GM19035 (cell line): ENCODE results near the gene MRTFA.
"Not testable (repeated sequence)": the region's sequence is repeated elsewhere in the genome, so short reads cannot be mapped to it uniquely, and the experiment has no call there.

Source experiments
- ATAC-seq: cut with Tn5 transposase; IDR thresholded peaks from one replicate; pipeline ENCODE4 v1.9.1; 2021; ENCODE audit not compliant: unreplicated experiment

The MRTFA gene

DNA sequence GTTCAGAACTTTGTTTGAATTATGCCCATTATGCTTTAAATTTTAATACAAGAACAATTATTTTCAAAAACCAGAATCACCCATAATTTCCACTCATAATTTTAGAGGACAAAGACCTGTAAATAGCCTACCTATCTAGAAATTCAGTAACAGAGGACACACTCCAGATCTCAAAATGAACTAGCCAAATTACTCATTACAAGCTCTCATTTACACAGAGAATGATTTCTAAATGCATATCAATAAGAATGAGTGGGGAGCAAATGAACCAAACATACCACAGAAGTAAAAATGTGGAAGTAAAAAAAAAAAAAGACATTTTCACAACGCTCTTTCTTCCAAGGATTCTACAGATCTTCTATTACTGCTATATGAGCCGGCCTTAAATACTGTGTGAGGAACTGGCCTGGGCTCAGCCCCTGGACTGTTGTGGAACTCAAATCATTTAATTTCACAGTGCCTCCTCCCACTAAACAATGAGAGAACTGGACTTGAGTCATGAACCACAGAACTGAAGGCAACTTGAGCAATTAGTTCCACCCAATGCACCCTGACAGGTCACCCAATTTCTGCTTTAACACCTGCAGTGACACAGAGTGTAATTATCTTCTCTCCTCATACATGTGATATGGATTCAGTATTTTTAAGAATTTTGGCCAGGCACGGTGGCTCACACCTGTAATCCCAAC, 8.0 kb downstream of the MRTFA start:
- no peak for ATAC-seq

DNA sequence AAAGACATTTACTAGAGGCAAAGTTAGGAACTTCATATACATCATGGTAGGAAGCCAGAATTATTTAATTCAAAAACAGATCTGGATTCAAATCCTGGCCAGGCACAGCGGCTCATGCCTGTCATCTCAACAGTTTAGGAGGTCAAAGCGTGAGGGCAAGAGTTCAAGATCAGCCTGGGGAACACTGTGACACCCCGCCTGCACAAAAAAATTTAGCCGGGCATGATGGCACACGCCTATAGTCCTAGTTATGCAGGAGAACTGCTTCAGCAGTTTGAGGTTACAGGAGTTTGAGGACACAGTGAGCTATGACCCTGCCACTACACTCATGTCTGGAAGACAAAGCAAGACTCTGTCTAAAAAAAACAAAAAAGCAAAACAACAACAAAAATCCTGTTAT, 8.9 kb downstream of the MRTFA start:
- no peak for ATAC-seq

DNA sequence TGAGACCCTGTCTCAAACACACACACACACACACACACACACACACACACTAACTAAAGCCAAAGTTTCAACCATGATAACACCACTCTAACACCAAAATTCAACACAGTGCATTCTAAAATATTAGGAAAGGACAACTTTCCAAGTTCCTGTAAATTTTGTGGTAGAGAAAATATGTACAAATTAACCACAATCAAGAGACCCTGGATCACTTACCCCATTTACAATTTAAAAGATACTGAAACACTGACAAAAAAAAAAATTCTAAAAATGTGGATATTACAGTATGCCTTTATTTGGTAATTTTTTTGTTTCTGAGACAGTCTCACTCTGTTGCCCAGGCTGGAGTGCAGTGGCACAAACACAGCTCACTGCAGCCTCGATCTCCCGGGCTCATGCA, 9.7 kb downstream of the MRTFA start:
- no peak for ATAC-seq

DNA sequence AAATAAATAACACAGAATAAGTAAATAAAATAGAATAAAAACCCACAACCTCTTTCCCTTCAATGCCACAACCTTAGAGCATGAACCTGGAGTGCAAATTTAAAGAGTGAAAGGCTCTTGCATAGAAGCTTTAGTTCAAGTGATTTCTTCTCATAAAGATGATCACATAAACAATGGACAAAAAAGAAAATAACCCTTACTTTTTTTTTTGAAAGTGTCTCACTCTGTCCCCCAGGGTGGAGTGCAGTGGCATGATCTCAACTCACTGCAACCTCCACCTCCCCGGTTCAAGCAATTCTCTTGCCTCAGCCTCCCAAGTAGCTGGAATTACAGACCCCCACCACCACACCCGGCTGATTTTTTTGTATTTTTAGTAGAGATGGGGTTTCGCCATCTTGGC, 10.7 kb downstream of the MRTFA start:
- not testable (repeated sequence) for ATAC-seq

DNA sequence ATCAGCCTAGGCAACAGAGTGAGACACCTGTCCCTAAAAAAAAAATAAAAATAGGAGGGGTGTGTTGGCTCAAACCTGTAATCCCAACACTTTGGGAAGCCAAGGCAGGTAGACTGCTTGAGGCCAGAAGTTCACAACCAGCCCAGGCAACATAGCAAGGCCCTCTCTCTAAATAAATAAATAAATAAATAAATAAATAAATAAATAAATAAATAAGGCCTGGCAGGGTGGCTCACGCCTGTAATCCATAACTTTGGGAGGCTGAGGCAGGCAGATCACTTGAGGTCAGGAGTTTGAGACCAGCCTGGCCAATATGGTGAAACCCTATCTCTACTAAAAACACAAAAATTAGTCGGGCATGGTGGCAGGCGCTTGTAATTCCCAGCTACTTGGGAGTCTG, 11.2 kb downstream of the MRTFA start:
- not testable (repeated sequence) for ATAC-seq

DNA sequence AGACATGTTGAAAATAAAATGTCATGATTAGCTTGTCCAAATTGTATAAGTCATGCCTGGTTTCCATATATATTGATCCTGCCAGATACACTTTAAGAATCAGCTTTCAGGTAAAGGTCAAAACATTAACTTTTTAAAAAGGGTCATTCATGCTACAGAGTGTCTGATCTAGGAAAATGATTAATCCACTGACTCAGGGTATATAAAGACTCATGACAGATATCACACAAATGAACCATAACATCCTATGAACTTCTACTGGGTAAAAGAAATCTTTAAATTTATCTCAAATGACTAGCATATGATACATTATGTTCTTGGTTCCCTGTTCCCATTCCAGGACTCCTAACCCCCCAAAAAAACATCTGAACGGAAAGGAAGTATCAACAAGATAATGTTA, 11.7 kb downstream of the MRTFA start:
- ATAC-seq = no peak

DNA sequence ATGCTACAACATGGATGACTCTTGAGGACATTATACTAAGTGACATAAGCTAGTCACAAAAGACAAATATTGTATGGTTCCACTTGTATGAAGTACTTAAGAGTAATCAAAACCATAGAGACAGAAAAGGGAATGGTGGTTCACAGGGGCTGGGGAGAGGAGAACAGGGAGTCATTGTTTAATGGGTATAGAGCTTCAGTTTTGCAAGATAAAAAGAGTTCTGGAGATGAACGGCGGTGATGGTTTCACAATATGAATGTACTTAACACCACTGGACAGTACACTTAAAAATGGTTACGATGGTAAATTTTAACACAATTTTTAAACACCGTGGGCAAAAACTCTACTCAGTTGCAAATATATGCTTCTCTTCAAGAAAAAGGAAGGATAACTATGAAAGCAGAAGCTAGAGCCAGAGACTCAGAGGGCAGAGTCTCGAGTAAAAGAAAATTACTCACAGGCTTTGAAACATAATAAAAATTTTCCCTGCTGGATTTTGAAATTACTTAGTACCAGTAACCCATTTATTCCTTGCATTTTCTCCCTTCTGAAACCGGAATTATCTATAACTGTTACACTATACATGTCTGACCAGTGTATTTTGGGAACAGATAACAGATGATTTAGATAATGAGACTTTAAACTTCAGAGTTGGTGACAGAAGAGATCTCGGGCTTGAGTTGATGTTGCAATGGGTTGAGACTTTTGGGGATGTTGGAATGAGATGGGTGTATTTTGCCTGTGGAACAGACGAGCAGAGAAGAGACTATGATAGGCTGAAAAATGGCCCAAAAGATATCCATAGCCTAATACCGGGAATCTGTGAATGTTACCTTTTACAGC, 15.0 kb downstream of the MRTFA start:
- no peak for ATAC-seq

DNA sequence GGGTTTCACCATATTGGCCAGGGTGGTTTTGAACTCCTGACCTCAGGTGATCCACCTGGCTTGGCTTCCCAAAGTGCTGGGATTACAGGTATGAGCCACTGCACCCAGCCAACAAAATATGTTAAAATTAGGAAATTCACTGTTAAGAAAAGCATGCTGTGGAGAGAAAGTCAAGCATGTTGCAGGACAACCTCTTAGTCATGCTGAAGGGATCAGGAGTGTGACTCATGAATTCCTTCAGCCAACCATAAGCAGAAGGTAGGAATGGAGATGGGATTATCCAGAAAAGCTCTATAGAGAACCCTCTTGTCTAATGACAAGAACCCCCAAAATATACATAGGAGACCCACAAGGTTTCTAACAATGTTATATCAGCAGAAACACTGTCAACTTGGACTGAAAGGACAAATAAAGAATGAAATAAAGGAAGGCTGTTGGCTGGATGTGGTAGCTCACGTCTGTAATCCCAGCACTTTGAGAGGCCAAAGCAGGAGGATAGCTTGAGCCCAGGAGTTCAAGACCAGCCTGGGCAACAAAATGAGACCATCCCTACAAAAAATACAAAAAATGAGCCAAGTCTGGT, 16.0 kb downstream of the MRTFA start:
- ATAC-seq = no peak

DNA sequence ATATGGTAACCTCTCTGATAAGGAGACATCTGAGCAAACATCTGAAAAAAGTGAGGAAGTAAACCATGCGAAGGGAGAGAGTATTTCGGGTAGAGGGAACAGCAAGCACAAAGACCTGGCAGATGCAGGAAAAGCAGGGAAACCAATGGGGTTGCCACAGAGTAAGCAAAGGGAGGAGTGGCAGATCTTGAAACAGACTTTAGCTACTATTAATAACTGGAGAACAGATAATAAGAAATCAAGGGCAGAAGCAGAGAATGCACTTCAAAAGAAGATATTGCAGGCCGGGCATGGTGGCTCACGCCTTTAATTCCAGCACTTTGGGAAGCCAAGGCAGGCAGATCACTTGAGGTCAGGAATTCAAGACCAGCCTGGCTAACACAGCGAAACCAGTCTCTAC, 18.1 kb downstream of the MRTFA start:
- no peak for ATAC-seq

DNA sequence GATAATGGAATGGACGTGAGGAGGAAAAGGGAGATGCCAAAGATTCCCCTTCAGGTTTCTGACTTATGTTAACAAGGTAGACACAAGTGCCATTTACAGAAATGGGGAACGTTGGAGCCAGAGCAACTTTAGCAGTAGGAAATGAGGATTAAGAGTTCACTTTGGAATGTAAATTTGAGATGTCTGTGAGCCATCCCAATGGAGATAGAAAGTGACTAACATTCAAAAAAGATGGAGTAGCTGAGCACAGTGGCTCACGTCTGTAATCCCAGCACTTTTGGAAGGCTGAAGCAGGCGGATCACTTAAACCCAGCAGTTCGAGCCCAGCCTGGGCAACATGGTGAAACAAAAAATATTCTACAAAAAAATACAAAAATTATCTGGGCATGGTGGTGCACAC, 19.9 kb downstream of the MRTFA start:
- no peak for ATAC-seq

DNA sequence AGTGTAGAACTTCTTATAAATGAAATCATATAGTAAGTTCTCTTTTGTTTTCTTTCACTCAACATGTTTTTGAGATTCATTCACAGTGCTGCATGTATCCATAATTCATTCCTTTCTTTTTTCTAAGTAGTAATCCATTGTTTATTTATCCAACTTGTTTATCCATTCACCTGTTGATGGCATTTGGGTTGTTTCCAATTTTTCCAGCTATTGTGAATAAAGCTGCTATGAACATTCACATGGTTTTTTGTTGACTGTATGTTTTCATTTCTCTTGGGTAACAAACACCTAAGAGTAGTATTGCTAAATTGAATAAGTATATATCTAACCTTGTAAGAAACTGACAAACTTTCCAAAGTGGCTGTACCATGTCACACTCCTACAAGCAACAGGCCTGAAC, 23.5 kb downstream of the MRTFA start:
- no peak for ATAC-seq

DNA sequence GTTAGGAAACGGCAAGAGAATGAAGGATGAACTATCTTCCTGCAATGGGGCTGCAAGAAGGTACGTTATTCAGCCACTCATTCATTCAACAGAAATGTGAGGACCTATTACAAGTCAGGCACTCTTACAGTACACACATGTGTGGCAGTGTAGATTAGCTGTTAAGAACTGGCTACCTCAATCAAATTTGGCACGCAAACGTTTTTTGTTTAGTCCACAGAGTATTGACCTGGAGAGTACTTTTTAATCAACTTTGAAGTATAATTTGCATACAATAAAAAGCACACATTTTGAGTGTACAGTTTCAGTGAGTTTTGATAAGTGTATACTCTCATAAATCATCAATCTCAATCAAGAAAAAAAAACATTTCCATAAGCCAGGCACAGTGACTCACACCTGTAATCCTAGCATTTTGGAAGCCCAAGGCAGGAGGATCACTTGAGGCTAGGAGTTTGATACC, 24.2 kb downstream of the MRTFA start:
- no peak for ATAC-seq

DNA sequence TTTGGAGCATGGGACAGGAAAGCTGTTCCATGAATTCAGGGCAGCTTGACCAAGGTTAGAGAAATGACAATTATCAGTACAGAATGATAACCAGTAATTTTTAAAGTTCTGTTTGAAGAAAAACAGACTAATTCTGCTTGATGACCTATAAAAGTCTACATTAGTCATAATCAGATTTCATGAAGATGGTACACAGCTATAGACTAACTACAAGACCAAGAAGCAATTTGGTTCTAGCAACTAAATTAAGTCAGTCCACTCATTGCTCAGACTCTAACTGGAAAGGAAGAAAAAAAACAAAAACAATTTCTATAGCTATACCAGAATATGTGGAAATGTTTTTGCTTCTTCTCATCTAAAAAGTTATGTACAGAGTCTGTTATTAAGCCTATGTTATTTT, 24.9 kb downstream of the MRTFA start:
- ATAC-seq = no peak

DNA sequence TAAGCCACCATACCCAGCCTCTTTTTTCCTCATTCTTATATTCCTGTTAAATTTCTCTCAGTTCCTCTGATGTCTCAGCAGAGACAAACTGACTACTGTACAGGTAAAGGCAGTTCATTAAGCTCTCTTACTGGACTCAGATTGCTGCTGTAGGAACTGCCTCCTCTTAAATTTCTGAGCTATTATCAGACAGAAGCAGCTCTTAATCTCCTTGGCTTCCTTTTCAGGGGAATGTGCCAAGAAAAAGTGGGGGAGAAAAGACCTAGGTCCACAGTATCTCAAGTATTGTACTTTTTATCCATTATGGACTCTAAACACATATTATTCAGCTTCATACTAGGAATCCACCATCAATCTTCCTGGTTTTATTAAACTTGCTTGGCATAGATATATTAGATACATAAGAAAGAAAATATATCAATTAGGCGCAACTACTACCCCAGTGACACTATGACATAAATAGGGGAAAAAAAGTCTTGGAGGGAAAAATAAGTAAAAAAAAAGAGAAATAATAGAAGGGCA, 26.1 kb downstream of the MRTFA start:
- no peak for ATAC-seq

DNA sequence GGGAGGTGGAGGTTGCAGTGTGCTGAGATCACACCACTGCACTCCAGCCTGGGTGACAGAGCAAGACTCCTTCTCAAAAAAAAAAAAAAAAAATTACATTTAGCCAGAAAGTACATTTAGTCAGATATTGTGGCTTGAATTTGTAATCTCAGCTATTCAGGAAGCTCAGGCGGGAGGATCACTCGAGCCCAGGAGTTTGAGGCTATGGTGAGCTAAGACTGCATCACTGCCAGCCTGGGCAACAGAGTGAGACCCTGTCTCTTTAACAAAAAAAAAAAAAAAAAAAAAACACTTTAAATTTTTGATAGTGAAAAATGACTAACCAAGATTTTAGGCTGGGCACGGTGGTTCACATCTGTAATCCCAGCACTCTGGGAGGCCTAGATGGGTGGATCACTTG, 27.3 kb downstream of the MRTFA start:
- no peak for ATAC-seq

DNA sequence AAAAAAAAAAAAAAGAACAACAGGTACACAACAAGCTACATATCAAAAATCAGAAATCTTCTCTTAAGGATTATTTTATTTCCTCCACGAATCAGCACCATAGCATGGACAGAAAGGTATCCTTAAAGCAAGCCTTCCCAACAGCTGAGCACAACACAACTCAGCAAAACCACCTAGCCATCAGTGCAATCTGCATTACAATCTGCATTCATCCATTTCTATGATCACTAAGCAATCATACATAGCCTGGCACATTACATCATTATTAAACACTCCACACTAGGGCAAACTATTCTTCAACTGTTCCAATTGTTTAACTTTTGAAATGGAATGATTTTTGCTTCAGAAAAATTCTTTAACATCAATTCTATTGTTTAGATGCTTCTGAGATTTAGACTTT, 29.0 kb downstream of the MRTFA start:
- ATAC-seq = no peak

DNA sequence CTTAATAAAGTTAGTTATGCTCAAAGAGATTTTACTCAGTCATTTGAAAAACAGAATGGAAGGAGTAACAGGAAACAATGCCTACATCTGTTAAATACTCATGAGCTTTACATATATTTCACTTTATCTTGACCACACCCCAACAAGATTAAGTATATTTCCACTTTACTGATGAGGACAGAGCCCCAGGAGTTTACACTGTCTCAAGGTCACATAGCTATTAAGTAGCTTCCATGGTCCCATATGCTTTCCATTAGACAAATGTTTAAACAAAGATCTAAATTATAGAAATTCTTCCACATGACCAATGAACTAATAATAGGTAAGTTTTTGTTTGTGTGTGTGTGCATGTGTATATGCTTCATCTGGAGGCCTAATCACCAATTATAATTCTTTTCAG, 30.2 kb downstream of the MRTFA start:
- ATAC-seq = no peak

DNA sequence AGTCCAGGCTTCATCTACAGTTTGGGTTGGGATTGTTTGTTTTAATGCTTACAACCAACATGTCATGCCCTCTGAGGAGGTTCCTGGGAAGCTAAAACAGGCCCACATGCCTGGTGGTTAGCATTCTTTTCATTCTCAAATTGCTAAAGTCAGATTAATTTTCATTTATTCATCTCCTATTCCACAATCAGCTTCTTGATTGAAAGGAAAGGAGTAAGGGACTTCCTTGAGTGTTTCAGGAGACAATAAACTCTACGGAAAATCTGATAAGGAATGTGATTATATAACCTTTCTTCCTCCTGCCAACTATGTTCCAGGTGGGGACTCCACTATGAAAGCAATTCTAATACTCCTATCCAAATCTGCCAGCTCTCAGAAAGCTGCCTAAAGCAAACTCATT, 30.8 kb downstream of the MRTFA start:
- no peak for ATAC-seq

DNA sequence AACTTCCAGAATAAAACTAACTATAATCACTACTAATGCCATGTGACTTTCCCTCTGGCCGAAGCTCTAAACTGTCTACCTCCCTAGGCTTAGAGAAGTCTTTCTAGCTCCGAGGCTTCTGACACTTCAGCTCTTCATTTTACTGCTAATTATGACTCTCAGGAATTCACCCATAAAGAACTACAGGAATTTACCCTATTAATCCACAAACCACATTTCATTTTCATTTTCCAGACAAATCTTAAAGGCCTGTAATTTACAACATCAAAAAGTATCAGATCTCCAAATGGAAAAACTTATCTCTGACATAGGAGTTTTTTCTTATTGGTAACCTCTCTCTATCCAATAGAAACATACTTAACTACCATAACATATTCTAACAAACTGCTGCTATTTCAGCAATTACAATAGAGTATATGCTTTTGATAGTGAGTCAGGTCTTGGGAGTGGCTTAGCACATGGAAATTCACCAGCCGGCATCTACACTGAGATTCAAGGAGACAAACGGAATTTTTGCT, 33.4 kb downstream of the MRTFA start:
- no peak for ATAC-seq

DNA sequence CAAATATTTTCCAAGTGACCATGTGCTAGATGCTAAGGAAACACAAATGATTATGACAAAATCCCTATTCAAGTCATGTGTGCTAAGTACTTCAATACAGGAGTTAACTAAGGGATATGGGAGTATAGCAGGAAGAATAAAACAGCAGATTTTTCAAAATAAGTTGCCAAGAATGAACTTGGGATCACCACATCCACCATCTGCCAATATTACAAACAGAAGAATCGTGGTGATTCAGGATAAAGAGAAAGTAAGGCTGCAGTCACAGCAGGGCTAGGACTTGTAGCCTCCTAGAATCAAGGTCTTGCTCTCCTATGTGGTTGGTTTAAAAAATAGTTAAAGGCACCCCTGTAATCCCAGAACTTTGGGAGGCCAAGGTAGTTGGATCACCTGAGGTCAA, 34.3 kb downstream of the MRTFA start:
- no peak for ATAC-seq

DNA sequence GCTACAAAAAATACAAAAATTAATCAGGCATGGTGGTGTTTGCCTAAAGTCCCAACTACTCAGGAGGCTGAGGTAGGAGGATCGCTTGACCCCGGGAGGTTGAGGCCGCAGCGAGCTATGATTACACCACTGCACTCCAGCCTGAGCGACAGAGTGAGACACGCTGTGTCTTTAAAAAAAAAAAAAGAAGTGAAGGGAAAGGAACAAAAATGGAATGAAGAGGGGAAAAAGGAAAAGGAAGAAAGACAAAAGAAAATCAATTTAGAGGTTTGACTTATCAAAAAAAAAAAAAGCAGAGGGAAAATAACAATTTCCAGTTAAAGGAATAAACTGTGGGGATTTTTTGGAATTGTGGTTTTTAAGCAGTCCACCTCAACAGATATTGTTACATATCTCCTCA, 36.8 kb downstream of the MRTFA start:
- no peak for ATAC-seq

DNA sequence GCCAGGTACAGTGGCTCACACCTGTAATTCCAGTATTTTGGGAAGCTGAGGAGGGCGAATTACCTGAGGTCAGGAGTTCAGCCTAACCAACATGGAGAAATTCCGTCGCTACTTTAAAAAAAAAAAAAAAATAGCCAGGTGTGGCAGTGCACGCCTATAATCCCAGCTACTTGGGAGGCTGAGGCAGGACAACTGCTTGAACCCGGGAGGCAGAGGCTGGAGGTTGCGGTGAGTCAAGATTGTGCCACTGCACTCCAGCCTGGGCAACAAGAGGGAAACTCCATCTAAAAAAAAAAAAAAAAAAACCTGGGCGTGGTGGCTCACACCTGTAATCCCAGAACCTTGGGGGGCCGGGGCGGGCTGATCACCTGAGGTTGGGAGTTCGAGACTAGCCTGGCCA, 37.8 kb downstream of the MRTFA start:
- ATAC-seq = not testable (repeated sequence)
